ENCODE data around the gene MAGEA9B. TPM values are rescaled to one million over a fixed set of nuclear protein-coding genes. Genes with fewer than 3 reads are reported as not detected.
"Not testable (repeated sequence)": the region's sequence is repeated elsewhere in the genome, so short reads cannot be mapped to it uniquely, and the experiment has no call there.

The MAGEA9B gene
- total and polyA plus RNA-seq, 8 donors = not detected

DNA sequence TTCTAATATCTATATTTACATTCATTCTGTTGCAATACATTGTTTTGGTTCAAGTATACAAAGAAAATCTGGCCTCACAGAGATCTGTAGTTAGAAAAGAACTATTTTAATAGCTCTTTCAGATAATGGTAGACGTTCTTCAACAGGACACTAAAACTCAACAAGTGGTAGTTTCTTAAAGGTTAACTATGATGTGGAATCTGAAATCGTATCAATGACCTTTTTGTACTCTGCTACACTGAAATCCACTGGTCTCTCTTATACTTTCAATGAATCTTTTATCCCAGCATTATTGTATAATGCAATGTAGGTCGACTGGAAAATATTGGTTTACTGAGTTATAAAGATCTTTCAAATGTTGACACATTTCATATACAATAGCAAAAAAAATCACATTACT, 31.6 kb upstream of the MAGEA9B start:
- WGBS, 5 donors = 60 to 90% (median 71%) methylated on average over 3 of the region's 3 CpGs
- Histone ChIP-seq H3K4me1 (no peaks in the 10 kb centered on the region), H3K9me3 (no peaks in the 10 kb centered on the region), H3K27ac (no peak overlapping the region), H3K4me3 (no peak overlapping the region), H3K27me3 (no peaks in the 10 kb centered on the region), H3K36me3 (no peaks in the 10 kb centered on the region)
- no peak for TF ChIP-seq EP300 (IDR thresholded peaks at IDR 0.05)
- TF ChIP-seq POLR2AphosphoS5 (IDR thresholded peaks at IDR 0.05) = no peak
- TF ChIP-seq POLR2A (IDR thresholded peaks at IDR 0.05) = no peak
- TF ChIP-seq, protein P1, sequence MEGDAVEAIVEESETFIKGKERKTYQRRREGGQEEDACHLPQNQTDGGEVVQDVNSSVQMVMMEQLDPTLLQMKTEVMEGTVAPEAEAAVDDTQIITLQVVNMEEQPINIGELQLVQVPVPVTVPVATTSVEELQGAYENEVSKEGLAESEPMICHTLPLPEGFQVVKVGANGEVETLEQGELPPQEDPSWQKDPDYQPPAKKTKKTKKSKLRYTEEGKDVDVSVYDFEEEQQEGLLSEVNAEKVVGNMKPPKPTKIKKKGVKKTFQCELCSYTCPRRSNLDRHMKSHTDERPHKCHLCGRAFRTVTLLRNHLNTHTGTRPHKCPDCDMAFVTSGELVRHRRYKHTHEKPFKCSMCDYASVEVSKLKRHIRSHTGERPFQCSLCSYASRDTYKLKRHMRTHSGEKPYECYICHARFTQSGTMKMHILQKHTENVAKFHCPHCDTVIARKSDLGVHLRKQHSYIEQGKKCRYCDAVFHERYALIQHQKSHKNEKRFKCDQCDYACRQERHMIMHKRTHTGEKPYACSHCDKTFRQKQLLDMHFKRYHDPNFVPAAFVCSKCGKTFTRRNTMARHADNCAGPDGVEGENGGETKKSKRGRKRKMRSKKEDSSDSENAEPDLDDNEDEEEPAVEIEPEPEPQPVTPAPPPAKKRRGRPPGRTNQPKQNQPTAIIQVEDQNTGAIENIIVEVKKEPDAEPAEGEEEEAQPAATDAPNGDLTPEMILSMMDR (IDR thresholded peaks at IDR 0.05) = no peak
- intact Hi-C loops (cut with DNase I; ENCODE audit: low total_unique reads) = no loop called here
- DNase-seq = no peak

DNA sequence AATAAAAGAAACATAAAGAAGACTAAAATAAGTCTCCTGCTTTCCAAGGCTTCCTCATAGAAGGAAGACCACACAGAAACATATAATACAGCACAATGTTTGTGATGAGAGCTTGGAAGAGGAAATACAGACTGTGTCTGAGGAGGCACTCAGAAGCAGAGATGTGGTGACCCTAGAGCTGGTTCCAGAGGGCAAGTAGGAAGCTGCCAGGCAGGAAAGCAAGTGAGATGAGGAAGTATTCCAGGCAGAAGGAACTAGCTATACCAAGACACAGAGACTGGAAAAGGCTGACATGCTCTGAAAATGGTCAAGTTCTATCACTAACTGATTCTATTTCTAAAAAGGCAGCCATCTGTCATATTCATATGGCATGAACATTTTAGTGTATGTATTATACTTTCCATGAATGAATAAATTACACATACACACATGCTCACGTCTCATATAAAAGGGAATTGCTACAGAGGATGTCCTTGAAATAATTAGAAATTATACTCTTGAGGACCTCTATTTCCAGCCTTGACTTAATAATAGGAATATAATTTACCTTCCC, 24.4 kb upstream of the MAGEA9B start:
- Histone ChIP-seq H3K27me3 (no peaks in the 10 kb centered on the region), H3K9me3 (no peaks in the 10 kb centered on the region), H3K4me3 (no peak overlapping the region), H3K4me1 (no peaks in the 10 kb centered on the region), H3K27ac (no peak overlapping the region), H3K36me3 (peaks cover 0 to 12% (median 5%) of the 10 kb centered on the region in 4 donors)
- intact Hi-C loops (cut with DNase I; ENCODE audit: low total_unique reads) = no loop called here
- TF ChIP-seq POLR2AphosphoS5 (IDR thresholded peaks at IDR 0.05) (no peak), EP300 (IDR thresholded peaks at IDR 0.05) (no peak), POLR2A (IDR thresholded peaks at IDR 0.05) (no peak)
- TF ChIP-seq, protein P1 (IDR thresholded peaks at IDR 0.05) = no peak
- no peak for DNase-seq
- WGBS, 5 donors = 62 to 91% (median 82%) methylated on average over 1 of the region's 1 CpG

DNA sequence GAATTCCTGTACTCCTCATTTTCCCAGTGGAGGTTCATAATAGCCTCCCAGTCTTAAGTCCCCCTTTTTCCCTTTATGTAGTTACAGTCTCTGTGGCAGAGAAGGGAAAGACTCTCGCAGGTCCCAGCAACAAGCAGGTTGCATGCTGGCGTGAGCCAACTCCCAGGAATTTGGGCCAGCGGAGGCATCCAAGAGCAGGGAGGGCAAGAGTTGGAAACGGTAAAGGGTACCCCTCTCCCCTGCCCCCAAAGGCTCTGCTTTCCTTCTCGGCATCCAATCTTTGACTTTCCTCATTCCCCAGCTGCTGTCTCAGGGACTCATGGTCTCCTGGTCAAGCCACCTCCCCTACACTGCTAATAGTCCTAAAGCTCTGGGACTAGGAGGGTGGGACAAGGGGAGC, 23.3 kb upstream of the MAGEA9B start:
- H3K27me3 ChIP-seq = no peaks in the 10 kb centered on the region
- DNase-seq = no peak
- TF ChIP-seq POLR2AphosphoS5 (IDR thresholded peaks at IDR 0.05) (no peak), POLR2A (IDR thresholded peaks at IDR 0.05) (no peak)
- intact Hi-C loops (cut with DNase I; ENCODE audit: low total_unique reads) = no loop called here
- H3K27ac ChIP-seq = no peak overlapping the region
- no peaks in the 10 kb centered on the region for H3K4me1 ChIP-seq
- WGBS, 5 donors = 73 to 96% (median 83%) methylated on average over 5 of the region's 5 CpGs
- H3K36me3 ChIP-seq = peaks cover 0 to 17% (median 10%) of the 10 kb centered on the region in 4 donors
- H3K4me3 ChIP-seq = no peak overlapping the region
- no peaks in the 10 kb centered on the region for H3K9me3 ChIP-seq

DNA sequence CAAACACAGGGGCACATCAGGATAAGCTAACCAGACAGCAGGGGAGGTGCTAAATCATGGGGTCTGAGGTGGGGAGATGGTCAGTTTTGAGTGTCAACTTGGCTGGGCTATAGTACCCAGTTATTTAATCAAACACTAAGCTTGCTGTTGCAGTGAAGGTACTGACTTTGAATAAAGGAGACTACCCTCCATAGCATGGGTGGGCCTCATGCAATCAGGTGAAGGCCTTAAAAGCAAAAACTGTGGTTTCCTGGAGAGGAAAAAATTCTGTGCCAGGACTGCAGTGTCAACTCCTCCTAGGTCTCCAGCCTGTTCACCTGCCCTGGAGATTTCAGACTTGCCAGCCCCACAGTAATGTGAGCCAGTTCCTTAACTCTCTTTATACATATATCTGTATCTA, 20.4 kb upstream of the MAGEA9B start:
- no peaks in the 10 kb centered on the region for H3K27me3 ChIP-seq
- intact Hi-C loops (cut with DNase I; ENCODE audit: low total_unique reads) = no loop called here
- no peaks in the 10 kb centered on the region for H3K9me3 ChIP-seq
- no peak overlapping the region for H3K4me3 ChIP-seq
- TF ChIP-seq POLR2AphosphoS5 (IDR thresholded peaks at IDR 0.05) (no peak), EP300 (IDR thresholded peaks at IDR 0.05) (no peak), POLR2A (IDR thresholded peaks at IDR 0.05) (no peak)
- TF ChIP-seq, protein P1 (IDR thresholded peaks at IDR 0.05) = no peak
- no peak for DNase-seq
- no peaks in the 10 kb centered on the region for H3K4me1 ChIP-seq
- H3K27ac ChIP-seq = no peak overlapping the region
- H3K36me3 ChIP-seq = peaks cover 0 to 22% (median 17%) of the 10 kb centered on the region in 4 donors

DNA sequence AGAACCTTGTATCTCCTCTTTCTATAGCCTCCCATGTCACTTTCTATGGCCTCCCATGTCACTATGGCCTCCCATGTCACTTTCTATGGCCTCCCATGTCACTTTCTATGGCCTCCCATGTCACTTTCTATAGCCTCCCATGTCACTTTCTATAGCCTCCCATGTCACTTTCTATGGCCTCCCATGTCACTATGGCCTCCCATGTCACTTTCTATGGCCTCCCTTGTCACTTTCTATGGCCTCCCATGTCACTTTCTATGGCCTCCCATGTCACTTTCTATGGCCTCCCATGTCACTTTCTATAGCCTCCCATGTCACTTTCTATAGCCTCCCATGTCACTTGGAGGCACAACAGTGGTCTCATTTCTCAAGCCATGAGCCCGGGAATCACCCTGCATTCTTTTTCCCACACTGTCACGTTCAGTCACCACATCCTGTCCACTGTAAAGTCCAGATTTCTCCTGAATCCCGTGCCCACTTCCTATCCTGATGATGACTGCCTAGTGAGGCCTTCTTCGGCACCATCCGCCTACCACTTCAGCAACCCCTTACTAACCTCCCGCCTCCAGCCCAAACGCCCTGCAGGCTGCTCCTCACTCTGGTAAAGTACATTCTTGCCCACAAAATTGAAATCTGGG, 18.1 kb upstream of the MAGEA9B start:
- H3K27me3 ChIP-seq; H3K4me3 ChIP-seq; H3K4me1 ChIP-seq; H3K27ac ChIP-seq; DNase-seq; H3K9me3 ChIP-seq; intact Hi-C loops (cut with DNase I; ENCODE audit: low total_unique reads): not testable (repeated sequence)
- H3K36me3 ChIP-seq = peaks cover 0 to 26% (median 19%) of the 10 kb centered on the region in 4 donors
- 69 to 93% (median 79%) methylated on average over 7 of the region's 7 CpGs for WGBS, 5 donors

DNA sequence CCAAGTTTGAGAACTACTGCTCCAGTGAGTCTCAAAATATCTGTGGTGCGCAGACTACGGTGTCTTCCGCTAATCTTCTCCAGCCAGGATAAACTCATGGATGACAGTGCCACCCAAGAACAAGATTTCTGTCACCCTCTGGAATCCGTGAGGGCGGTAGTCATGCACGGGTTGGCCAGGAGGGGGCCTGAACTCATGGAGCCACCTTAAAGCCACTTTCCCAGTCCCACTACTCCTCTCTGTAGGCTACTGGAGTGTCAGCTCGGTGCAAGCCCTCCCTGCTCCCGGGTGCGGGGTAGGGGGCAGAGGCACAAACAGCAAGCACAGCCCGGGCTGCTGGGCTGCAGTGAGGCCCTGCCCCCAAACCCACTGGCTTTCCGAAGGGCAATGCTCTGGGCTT, 11.3 kb upstream of the MAGEA9B start:
- 18 to 31% (median 26%) methylated on average over 3 of the region's 11 CpGs; no CpG with 5 or more reads in 2 of the 5 donors for WGBS, 5 donors
- H3K36me3 ChIP-seq = peaks cover 0 to 14% (median 8%) of the 10 kb centered on the region in 4 donors
- H3K4me1 ChIP-seq; H3K9me3 ChIP-seq; H3K27ac ChIP-seq; H3K27me3 ChIP-seq; H3K4me3 ChIP-seq; DNase-seq; intact Hi-C loops (cut with DNase I; ENCODE audit: low total_unique reads): not testable (repeated sequence)

DNA sequence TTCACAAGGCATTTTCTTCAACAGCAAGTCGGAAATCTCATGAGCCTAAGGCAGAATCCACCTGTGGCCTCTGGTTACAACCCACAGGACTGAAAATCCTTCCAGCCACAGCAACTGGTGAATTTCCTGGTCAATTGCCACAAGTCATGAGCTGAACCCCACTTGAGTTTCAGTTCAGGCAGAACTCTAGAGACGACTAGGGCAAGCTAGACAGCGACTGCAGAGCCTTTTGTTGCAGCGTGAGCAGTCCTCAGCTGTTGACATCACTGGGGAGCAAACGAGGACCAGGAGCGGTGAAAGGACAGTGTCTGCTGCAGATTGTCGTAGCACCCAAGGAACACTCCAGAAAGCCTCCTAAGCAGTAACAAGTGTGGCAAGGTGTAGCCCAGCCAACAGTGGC, 8.7 kb upstream of the MAGEA9B start:
- WGBS, 5 donors = no CpG with 5 or more reads among the region's 7 CpGs
- intact Hi-C loops (cut with DNase I; ENCODE audit: low total_unique reads); H3K36me3 ChIP-seq; H3K27me3 ChIP-seq; H3K4me3 ChIP-seq; H3K27ac ChIP-seq; DNase-seq; H3K9me3 ChIP-seq; H3K4me1 ChIP-seq: not testable (repeated sequence)

DNA sequence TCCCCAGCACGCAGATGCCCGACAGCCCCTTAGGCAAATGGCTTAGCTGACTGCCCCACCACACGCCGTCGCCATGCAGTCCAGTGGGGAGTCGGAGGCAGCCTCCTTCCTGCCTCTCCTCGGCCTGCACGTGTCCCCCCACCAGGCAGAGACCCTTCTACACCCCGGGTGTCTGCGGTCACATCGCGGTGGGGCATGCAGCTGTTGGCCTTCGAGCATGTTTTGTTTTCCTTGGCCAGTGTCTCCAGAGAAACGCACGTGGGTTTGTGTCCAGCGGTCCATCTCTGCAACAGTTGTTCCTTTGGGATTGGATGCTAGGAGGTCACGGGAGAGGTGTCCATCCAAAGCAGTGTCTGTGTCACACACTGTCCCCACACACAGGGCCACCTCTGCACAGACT, 8.0 kb upstream of the MAGEA9B start, which contains the start of gene HSFX2:
Gene HSFX2 (minus strand): TSS at position 101 of the 400 bp plus-strand sequence. CDS start 614 bp downstream, outside the sequence.
- H3K27ac ChIP-seq; intact Hi-C loops (cut with DNase I; ENCODE audit: low total_unique reads); H3K27me3 ChIP-seq; H3K4me1 ChIP-seq; H3K36me3 ChIP-seq; H3K9me3 ChIP-seq; H3K4me3 ChIP-seq; DNase-seq: not testable (repeated sequence)
- no CpG with 5 or more reads among the region's 17 CpGs for WGBS, 5 donors
